Keratinocyte (primary cell): ENCODE data around the gene FHAD1. TPM values are rescaled to one million over a fixed set of nuclear protein-coding genes. Genes with fewer than 3 reads are reported as not detected.

Experiments
- DNase-seq: peaks from one replicate; pipeline ENCODE4 v3.0.0-alpha.2; 2011; ENCODE audit warnings: low read depth, missing footprints, low spot score
- FAIRE-seq: peaks from 2 replicates; lab custom pipeline; 2011; peaks lifted over from hg19 to GRCh38; lab: Jason Lieb, UNC
- H2AFZ ChIP-seq: 2 replicates; pipeline ENCODE4 v1.6.0; 2012; ENCODE audit warnings: low read length, control low read depth, inconsistent platforms; ENCODE audit not compliant: control insufficient read depth
- H3K27ac ChIP-seq: 2 replicates; pipeline ENCODE4 v1.5.1; 2011; ENCODE audit warnings: low read length; ENCODE audit not compliant: control insufficient read depth, insufficient read depth
- H3K27me3 ChIP-seq: 3 replicates; pipeline ENCODE4 v1.6.0; 2011; ENCODE audit warnings: low read length; ENCODE audit not compliant: control insufficient read depth, insufficient read depth; ENCODE audit errors: extremely low read depth
- H3K36me3 ChIP-seq, 2 experiments: 2 replicates in 1 of 2; 3 replicates in 1 of 2; pipeline ENCODE4 v1.5.1; 2011; ENCODE audit warnings: low read length in 2 of 2, mild to moderate bottlenecking in 1 of 2; ENCODE audit not compliant: control insufficient read depth in 2 of 2, insufficient read depth in 2 of 2; ENCODE audit errors: extremely low read depth in 1 of 2
- H3K4me1 ChIP-seq: 3 replicates; pipeline ENCODE4 v1.5.1; 2011; ENCODE audit warnings: low read length; ENCODE audit not compliant: control insufficient read depth, insufficient read depth; ENCODE audit errors: extremely low read depth
- H3K4me2 ChIP-seq: 3 replicates; pipeline ENCODE4 v1.6.0; 2011; ENCODE audit warnings: low read depth, low read length; ENCODE audit not compliant: control insufficient read depth, insufficient read depth; ENCODE audit errors: extremely low read depth
- H3K4me3 ChIP-seq, 3 experiments: fragments of 200-600 bp in 1 of 3; sonication (generic) in 1 of 3; 2 replicates in 2 of 3; 3 replicates in 1 of 3; pipeline ENCODE4 v1.5.1; 2011 to 2016; ENCODE audit warnings: low read length in 3 of 3, mild to moderate bottlenecking in 3 of 3, control low read depth in 2 of 3, inconsistent platforms in 1 of 3, low read depth in 1 of 3, mixed read lengths in 1 of 3, mixed run types in 1 of 3, moderate library complexity in 1 of 3; ENCODE audit not compliant: control insufficient read depth in 2 of 3, insufficient read depth in 2 of 3; ENCODE audit errors: extremely low read depth in 1 of 3
- H3K79me2 ChIP-seq: 2 replicates; pipeline ENCODE4 v1.6.0; 2012; ENCODE audit warnings: low read length; ENCODE audit not compliant: control insufficient read depth, insufficient read depth
- H3K9ac ChIP-seq: 3 replicates; pipeline ENCODE4 v1.6.0; 2011; ENCODE audit warnings: low read length; ENCODE audit not compliant: control insufficient read depth, insufficient read depth; ENCODE audit errors: extremely low read depth
- H3K9me1 ChIP-seq: 3 replicates; pipeline ENCODE4 v1.6.0; 2011; ENCODE audit warnings: low read length; ENCODE audit not compliant: control insufficient read depth, insufficient read depth; ENCODE audit errors: extremely low read depth
- H3K9me3 ChIP-seq: 2 replicates; pipeline ENCODE4 v1.5.1; 2012; ENCODE audit warnings: low read depth, low read length; ENCODE audit not compliant: control insufficient read depth
- H4K20me1 ChIP-seq: 3 replicates; pipeline ENCODE4 v1.6.0; 2011; ENCODE audit warnings: low read length; ENCODE audit not compliant: control insufficient read depth, insufficient read depth; ENCODE audit errors: extremely low read depth
- EZH2 ChIP-seq: IDR thresholded peaks from one replicate; pipeline ENCODE4 v1.6.1; 2012; ENCODE audit warnings: inconsistent platforms, mild to moderate bottlenecking, low read length, moderate library complexity
- dilution Hi-C: fragments of 300-500 bp; cut with MboI; formaldehyde crosslinking; loops from one replicate; pipeline ENCODE4 v1.7.0; 2020; ENCODE audit warnings: low sequenced_read_pairs; ENCODE audit not compliant: extremely low pct_ligation_motif_present
- polyA plus RNA-seq, 5 experiments: library from polyadenylated mRNA; depleted of rRNA in 3 of 5; stranded (reverse) in 3 of 5; stranded (forward) in 1 of 5; unstranded in 1 of 5; fragments of >200 nt; gene quantifications; 1 replicate in 1 of 5; 2 replicates in 3 of 5; 3 replicates in 1 of 5; pipeline versions ENCODE4 v1.2.1 to v1.2.3, GENCODE V29; 2011 to 2012; ENCODE audit warnings: missing spikeins in 2 of 5, low read depth in 1 of 5, low replicate concordance in 1 of 5
- TF ChIP-seq, protein P1 (sequence below), 3 experiments: IDR thresholded peaks in 1 of 3; conservative IDR thresholded peaks in 1 of 3; optimal IDR thresholded peaks in 1 of 3; 2 replicates in 2 of 3; 3 replicates in 1 of 3; pipeline versions ENCODE3 to v1.5.1; 2011; ENCODE audit warnings: low read length in 3 of 3, mild to moderate bottlenecking in 3 of 3, moderate library complexity in 2 of 3, control low read depth in 1 of 3, inconsistent platforms in 1 of 3; ENCODE audit not compliant: insufficient read depth in 2 of 3; ENCODE audit errors: extremely low read depth in 1 of 3

Gene FHAD1
- polyA plus RNA-seq, 1 donor (not counting 4 experiments of a cell fraction or from before 2014, with no cell fraction given): 0.09 TPM

DNA sequence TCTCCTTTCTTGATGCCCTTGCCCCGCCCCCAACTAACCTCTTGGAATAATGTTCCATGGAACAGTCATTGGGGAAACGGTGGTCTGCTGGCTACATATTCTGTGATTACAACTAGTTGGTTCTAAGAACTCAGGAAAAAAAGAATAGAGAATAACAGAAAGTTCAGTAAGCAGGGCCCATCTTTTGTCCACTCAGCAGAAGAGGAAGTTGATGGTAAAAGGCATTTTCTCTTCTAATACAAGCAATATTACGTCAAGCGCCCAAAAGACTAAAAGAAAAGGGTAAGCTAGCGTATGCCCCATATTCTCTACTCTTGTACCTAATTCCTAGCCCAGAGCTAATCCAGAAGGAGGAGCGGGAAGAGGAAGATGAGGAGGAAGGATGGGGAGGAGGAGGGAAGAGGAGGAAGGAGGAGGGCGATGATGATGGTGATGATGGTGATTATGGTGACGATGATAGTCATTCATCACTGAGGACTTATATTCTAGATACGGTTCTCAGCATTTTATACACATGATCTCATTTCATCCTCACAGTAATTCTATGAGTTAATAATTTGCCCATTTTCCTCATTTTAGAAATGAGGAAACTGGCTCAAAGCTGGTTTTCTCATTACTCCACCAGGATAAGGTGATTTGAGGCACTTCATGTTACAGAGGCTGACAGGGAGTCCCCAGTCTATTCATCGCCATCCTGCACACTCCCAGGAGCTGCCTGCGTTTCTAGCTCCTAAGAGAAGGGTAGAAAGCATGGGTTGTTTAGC is 86.1 kb downstream of the FHAD1 start:
- no peak for DNase-seq
- H2AFZ ChIP-seq: no peak overlapping the region
- peaks cover 10% of the 10 kb centered on the region for H3K4me1 ChIP-seq
- H3K27ac ChIP-seq: no peak overlapping the region
- H3K27me3 ChIP-seq: no peaks in the 10 kb centered on the region
- no peaks in the 10 kb centered on the region for H3K9me1 ChIP-seq
- no peaks in the 10 kb centered on the region for H3K36me3 ChIP-seq
- dilution Hi-C loops: loop anchor here (10.0 kb wide), 1 partner anchor 82 kb away; no protein-coding TSS in a partner anchor
- FAIRE-seq: no peak
- H3K4me3 ChIP-seq: no peak overlapping the region
- no peak overlapping the region for H3K9ac ChIP-seq
- no peak for TF ChIP-seq EZH2
- TF ChIP-seq, protein P1, sequence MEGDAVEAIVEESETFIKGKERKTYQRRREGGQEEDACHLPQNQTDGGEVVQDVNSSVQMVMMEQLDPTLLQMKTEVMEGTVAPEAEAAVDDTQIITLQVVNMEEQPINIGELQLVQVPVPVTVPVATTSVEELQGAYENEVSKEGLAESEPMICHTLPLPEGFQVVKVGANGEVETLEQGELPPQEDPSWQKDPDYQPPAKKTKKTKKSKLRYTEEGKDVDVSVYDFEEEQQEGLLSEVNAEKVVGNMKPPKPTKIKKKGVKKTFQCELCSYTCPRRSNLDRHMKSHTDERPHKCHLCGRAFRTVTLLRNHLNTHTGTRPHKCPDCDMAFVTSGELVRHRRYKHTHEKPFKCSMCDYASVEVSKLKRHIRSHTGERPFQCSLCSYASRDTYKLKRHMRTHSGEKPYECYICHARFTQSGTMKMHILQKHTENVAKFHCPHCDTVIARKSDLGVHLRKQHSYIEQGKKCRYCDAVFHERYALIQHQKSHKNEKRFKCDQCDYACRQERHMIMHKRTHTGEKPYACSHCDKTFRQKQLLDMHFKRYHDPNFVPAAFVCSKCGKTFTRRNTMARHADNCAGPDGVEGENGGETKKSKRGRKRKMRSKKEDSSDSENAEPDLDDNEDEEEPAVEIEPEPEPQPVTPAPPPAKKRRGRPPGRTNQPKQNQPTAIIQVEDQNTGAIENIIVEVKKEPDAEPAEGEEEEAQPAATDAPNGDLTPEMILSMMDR (optimal IDR thresholded peaks at IDR 0.05 in 1 of 3, IDR thresholded peaks at IDR 0.05 in 1 of 3, conservative IDR thresholded peaks at IDR 0.05 in 1 of 3; ENCODE audit: extremely low read depth in 1 of 3, insufficient read depth in 2 of 3, low read length in 3 of 3): no peak
- no peaks in the 10 kb centered on the region for H4K20me1 ChIP-seq
- no peaks in the 10 kb centered on the region for H3K79me2 ChIP-seq
- no peaks in the 10 kb centered on the region for H3K9me3 ChIP-seq
- no peak overlapping the region for H3K4me2 ChIP-seq

DNA sequence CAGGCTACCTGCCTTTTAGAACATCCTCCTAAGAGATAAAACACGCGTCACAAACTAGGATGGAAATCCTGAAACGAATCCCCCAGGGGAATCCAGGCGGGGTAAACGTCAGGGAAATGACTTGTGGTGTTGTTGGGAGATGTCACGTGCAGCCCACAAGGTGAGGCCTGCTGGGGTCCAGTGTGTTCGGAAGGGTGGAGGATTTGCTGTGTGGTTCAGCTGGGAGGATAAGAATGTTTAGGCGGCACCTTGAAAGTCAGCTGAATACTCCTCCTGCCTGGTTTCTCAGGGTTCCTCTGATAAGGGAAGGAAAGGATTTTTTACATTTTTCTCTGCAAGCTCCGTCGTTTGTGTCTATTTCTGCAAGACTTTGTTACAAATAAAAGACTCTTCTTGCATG is 88.0 kb downstream of the FHAD1 start:
- DNase-seq: no peak
- Histone ChIP-seq H3K4me2 (no peak overlapping the region), H3K36me3 (no peaks in the 10 kb centered on the region), H3K27me3 (no peaks in the 10 kb centered on the region), H2AFZ (no peak overlapping the region), H3K4me3 (no peak overlapping the region), H4K20me1 (no peaks in the 10 kb centered on the region), H3K9me1 (no peaks in the 10 kb centered on the region), H3K9ac (no peak overlapping the region), H3K27ac (no peak overlapping the region), H3K9me3 (no peaks in the 10 kb centered on the region), H3K4me1 (peaks cover 12% of the 10 kb centered on the region), H3K79me2 (no peaks in the 10 kb centered on the region)
- dilution Hi-C loops: loop anchor here (10.0 kb wide), 1 partner anchor 80 kb away; no protein-coding TSS in a partner anchor
- TF ChIP-seq, protein P1 (optimal IDR thresholded peaks at IDR 0.05 in 1 of 3, IDR thresholded peaks at IDR 0.05 in 1 of 3, conservative IDR thresholded peaks at IDR 0.05 in 1 of 3; ENCODE audit: extremely low read depth in 1 of 3, insufficient read depth in 2 of 3, low read length in 3 of 3): no peak
- no peak for TF ChIP-seq EZH2
- FAIRE-seq: no peak
